Karpas-422 (cell line): ENCODE measurements around the gene METRNL. TPM values are rescaled to one million over a fixed set of nuclear protein-coding genes. Genes with fewer than 3 reads are reported as not detected.
"Not testable (repeated sequence)": the region's sequence is repeated elsewhere in the genome, so short reads cannot be mapped to it uniquely, and the experiment has no call there.

Source experiments
- DNase-seq: peaks from one replicate; pipeline ENCODE4 v3.0.0-alpha.2; 2015
- H2AFZ ChIP-seq: fragments of 200-600 bp; sonication (generic); 2 replicates; pipeline ENCODE4 v1.6.1; 2014; ENCODE audit warnings: antibody characterized with exemption, low read length, mixed read lengths
- H3K27ac ChIP-seq: fragments of 200-600 bp; sonication (generic); 2 replicates; pipeline ENCODE4 v1.5.1; 2014; ENCODE audit warnings: mild to moderate bottlenecking, low read length, moderate library complexity
- H3K27me3 ChIP-seq: fragments of 200-600 bp; sonication (generic); 2 replicates; pipeline ENCODE4 v1.6.1; 2014; ENCODE audit warnings: low read length, mixed read lengths
- H3K36me3 ChIP-seq: fragments of 200-600 bp; sonication (generic); 2 replicates; pipeline ENCODE4 v1.6.1; 2014; ENCODE audit warnings: low read length, mixed read lengths; ENCODE audit not compliant: insufficient read depth
- H3K4me1 ChIP-seq: fragments of 200-600 bp; sonication (generic); 2 replicates; pipeline ENCODE4 v1.6.1; 2014; ENCODE audit warnings: mild to moderate bottlenecking, low read length, mixed read lengths
- H3K4me2 ChIP-seq: fragments of 200-600 bp; sonication (generic); 2 replicates; pipeline ENCODE4 v1.6.1; 2014; ENCODE audit warnings: low read length, low read depth, mild to moderate bottlenecking; ENCODE audit not compliant: poor library complexity, severe bottlenecking
- H3K4me3 ChIP-seq: fragments of 200-600 bp; sonication (generic); 2 replicates; pipeline ENCODE4 v1.5.1; 2014; ENCODE audit warnings: mild to moderate bottlenecking, antibody characterized with exemption, low read length, mixed read lengths
- H3K79me2 ChIP-seq: fragments of 200-600 bp; sonication (generic); 2 replicates; pipeline ENCODE4 v1.6.1; 2014; ENCODE audit warnings: mild to moderate bottlenecking, low read length, mixed read lengths
- H3K9ac ChIP-seq: fragments of 200-600 bp; sonication (generic); 2 replicates; pipeline ENCODE4 v1.6.0; 2014; ENCODE audit warnings: low read length
- H3K9me2 ChIP-seq: fragments of 200-600 bp; sonication (generic), shearing (Covaris generic); replicated peaks from 2 replicates; pipeline ENCODE4 v1.6.0; 2014; ENCODE audit warnings: mild to moderate bottlenecking, low read length, moderate library complexity; ENCODE audit not compliant: insufficient read depth
- H3K9me3 ChIP-seq: fragments of 300-700, 200-600 bp; sonication (generic); 2 replicates; pipeline ENCODE4 v1.6.1; 2014; ENCODE audit warnings: low read length, mixed read lengths
- H4K20me1 ChIP-seq: fragments of 200-600 bp; sonication (generic); 2 replicates; pipeline ENCODE4 v1.6.1; 2014; ENCODE audit warnings: mild to moderate bottlenecking, antibody characterized with exemption, low read length, low read depth; ENCODE audit not compliant: insufficient read depth
- total RNA-seq: library from RNA; depleted of rRNA; stranded (reverse); fragments of >200 nt; shearing (Covaris generic); gene quantifications from 2 replicates; pipeline ENCODE4 v1.2.3, GENCODE V29; 2014; ENCODE audit warnings: low replicate concordance; rRNA removed

Gene METRNL
- total RNA-seq, 1 experiment from 2014 or later: 2.4 TPM

DNA sequence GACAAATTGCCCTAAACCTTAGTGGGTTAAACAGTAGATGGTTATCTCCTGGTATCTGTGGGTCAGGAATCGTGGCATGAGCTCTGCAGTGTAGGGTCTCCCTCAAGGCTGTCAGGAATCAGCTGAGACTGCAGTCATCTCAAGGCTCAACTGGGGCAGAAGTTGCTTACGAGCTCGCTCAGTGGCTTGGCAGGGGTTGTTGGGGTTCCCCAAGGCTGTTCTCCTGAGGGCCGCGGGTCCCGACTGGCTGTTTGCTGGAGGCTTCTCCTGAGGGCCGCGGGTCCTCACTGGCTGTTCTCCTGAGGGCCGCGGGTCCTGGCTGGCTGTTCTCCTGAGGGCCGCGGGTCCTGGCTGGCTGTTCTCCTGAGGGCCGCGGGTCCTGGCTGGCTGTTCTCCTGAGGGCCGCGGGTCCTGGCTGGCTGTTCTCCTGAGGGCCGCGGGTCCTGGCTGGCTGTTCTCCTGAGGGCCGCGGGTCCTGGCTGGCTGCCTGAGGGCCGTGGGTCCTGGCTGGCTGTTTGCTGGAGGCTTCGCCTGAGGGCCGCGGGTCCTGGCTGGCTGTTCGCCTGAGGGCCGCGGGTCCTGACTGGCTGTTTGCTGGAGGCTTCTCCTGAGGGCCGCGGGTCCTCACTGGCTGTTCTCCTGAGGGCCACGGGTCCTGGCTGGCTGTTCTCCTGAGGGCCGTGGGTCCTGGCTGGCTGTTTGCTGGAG lies 60.3 kb downstream of the METRNL start:
- H3K4me2 ChIP-seq, H3K79me2 ChIP-seq, DNase-seq: not testable (repeated sequence)

DNA sequence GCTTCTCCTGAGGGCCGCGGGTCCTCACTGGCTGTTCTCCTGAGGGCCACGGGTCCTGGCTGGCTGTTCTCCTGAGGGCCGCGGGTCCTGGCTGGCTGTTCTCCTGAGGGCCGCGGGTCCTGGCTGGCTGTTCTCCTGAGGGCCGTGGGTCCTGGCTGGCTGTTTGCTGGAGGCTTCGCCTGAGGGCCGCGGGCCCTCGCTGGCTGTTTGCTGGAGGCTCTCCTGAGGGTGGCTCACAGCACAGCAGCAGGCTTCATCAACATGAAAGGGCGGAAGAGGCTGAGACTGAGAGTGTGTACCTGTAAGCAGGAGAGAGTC lies 60.8 kb downstream of the METRNL start:
- H3K36me3 ChIP-seq, H2AFZ ChIP-seq, H3K9me2 ChIP-seq, H3K27ac ChIP-seq, H3K27me3 ChIP-seq, H3K9me3 ChIP-seq, H3K9ac ChIP-seq, H3K79me2 ChIP-seq, H3K4me2 ChIP-seq, H3K4me3 ChIP-seq, H4K20me1 ChIP-seq, DNase-seq: not testable (repeated sequence)
- H3K4me1 ChIP-seq: peaks cover 18% of the 10 kb centered on the region

More for the DNA sequence above, 60.3 kb downstream of the METRNL start:
- H3K36me3 ChIP-seq, H3K9me2 ChIP-seq, H3K4me3 ChIP-seq, H2AFZ ChIP-seq, H4K20me1 ChIP-seq, H3K9ac ChIP-seq, H3K27ac ChIP-seq, H3K27me3 ChIP-seq, H3K9me3 ChIP-seq: not testable (repeated sequence)
- H3K4me1 ChIP-seq: peaks cover 13% of the 10 kb centered on the region

DNA sequence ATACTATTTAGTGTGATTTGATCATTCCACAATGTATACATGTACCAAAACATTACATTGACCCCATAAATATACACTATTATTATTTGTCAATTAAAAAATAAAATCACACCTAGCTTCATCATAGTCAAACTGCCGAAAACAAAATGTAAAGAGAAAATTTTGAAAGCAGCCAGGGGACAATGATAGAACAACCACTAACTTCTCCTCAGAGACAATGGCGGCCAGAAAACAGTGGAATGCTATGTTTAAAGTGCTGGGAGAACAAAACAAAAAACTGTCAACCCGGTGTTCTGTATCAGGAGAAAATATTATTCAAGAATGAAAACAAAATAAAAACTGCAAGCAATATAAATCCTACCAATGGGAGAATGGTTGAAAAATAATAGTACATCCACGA lies 63.2 kb downstream of the METRNL start:
- no peak overlapping the region for H3K4me2 ChIP-seq
- no peaks in the 10 kb centered on the region for H3K9me2 ChIP-seq
- no peaks in the 10 kb centered on the region for H3K36me3 ChIP-seq
- no peaks in the 10 kb centered on the region for H3K79me2 ChIP-seq
- no peak overlapping the region for H2AFZ ChIP-seq
- peaks cover 8% of the 10 kb centered on the region; the same call in 1 of the 2 replicates for H3K27me3 ChIP-seq
- no peak overlapping the region for H3K4me3 ChIP-seq
- H3K9ac ChIP-seq: no peak overlapping the region
- no peaks in the 10 kb centered on the region for H4K20me1 ChIP-seq
- H3K9me3 ChIP-seq: no peaks in the 10 kb centered on the region
- DNase-seq: no peak
- no peak overlapping the region for H3K27ac ChIP-seq
- peaks cover 20% of the 10 kb centered on the region for H3K4me1 ChIP-seq

DNA sequence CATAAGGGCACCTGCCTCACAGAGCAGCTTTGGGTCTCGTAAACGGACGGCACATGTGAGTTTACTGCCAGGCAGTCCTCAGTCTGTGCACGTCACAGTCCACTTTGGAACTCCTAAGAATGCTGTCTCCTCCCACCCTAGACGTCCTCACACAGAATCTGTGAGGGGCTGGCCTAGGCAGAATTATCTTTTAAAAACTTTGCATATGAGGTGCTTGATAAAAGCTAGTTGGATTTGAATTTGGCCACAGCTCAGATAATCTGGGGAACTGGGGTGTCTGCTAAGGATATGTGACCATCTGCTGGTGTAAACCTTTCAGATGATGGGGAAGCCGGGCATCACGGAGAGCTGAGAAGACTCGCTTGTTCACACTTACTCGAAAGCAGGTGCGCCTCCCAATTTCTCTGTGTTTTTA lies 64.4 kb downstream of the METRNL start:
- Histone ChIP-seq H3K9ac (no peak overlapping the region), H3K9me2 (no peaks in the 10 kb centered on the region), H3K36me3 (no peaks in the 10 kb centered on the region), H3K4me2 (peak overlapping the region; percentile 53), H3K4me1 (peaks cover 20% of the 10 kb centered on the region), H2AFZ (no peak overlapping the region), H3K9me3 (no peaks in the 10 kb centered on the region), H3K4me3 (peak overlapping the region; percentile 17; the same call in 1 of the 2 replicates), H3K79me2 (no peaks in the 10 kb centered on the region), H3K27me3 (peaks cover 8% of the 10 kb centered on the region; the same call in 1 of the 2 replicates), H3K27ac (no peak overlapping the region), H4K20me1 (no peaks in the 10 kb centered on the region)
- peak; percentile 76 for DNase-seq

Other genes with a start within 250 kb of the METRNL start
- not detected in 2 replicates for gene ZNF750, start 239.6 kb upstream of the METRNL start, total RNA-seq